Bone marrow (tissue), 2 donors: ENCODE data around the gene KPNA4.
"Not testable (repeated sequence)": the region's sequence is repeated elsewhere in the genome, so short reads cannot be mapped to it uniquely, and the experiment has no call there.

ENCODE experiments used
- DNase-seq, 2 donors: peaks; one replicate each; lab custom pipeline; 2025; lab: John Stamatoyannopoulos, UW

Gene KPNA4

DNA sequence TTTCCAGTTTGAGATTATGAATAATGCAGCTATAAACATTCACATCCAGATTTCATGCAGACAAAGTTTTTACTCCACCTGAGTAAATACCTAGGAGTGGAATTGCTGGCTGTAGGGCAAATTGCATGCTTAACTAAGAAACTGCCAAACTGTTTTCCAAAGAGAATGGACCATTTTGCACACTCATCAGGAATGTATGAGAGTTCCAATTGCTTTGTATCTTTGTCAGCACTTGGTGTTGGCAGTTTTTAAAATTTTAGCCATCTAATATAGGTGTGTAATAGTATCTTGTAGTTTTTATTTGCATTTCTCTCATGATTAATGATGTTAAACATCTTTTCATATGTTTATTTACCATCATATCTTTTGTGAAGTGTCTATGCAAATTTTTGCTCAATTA is 75.2 kb downstream of the KPNA4 start:
- DNase-seq = no peak

DNA sequence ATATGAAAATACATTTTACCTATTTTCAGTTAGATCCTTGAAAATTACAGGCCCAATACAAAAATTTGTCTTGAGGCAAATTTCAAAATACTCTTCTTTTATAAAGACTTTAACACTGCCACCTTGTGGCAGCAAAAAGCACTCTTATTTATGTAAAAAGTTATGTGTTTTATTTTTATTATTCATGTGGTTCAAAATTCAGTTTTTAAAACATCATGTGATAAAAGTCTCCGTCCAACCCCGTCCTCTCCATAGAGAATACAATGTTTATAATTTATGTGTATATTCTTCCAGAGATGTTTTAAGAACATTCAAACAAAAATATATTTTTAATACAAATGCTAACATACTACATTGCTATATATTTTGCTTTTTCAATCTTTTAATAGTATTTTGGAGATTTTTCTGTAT is 78.9 kb downstream of the KPNA4 start:
- DNase-seq = peak in 1 of 2 donors; percentile 16

DNA sequence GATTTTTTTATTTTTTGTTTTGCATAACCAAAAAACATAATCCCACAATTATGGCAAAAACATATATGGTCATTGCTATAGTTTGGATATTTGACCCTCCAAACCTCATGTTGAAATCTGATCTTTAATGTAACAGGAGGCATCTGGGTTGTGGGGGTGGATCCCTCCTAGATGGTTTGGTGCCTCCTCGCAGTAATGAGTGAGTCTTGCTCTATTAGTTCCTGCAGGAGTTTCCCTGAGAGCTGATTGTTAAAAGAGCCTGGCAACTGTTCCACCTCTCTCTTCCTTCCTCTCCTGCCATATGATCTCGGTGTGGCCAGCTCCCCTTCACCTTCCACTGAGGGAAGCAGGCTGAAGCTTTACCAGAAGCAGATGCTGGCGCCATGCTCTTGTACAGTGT is 82.6 kb downstream of the KPNA4 start:
- DNase-seq = no peak

DNA sequence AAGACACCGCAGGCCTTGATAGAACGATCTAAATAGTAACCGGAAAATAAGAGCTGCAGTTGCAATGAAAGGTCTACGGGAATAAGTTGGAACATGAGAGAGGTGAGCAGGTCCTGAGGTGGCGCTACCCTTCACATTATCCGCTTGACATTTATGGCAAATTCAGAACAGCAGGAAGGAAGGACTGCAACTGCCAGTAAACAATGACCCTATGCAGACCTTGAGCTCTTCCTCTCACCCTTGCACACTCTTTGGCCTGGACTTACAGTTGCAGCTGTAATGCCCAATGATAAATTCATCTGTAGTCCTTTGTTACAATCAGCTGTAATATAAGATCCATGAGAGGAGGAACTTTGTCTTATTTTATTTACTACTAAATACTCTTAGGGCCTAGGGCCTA is 83.5 kb downstream of the KPNA4 start:
- DNase-seq = no peak

DNA sequence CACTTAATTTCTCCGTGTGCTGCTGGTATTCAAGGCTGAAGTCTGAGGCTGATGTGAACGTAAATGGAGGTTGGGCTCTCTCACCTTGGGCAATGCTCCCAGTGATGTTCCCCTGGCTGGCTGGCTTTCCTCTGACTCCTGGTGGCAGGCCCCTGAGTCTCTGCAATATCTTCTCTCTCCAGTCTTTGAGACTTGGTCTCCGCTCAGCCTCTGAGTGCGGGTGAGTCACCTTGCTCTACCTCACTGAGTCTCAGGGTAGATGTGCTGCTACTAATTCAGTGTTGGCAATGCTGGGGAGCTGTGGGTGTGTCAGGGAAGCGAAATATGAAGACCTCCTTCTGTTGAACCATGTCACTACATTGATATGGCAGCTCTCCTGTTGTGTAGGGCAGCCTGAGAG is 84.4 kb downstream of the KPNA4 start:
- DNase-seq = no peak

DNA sequence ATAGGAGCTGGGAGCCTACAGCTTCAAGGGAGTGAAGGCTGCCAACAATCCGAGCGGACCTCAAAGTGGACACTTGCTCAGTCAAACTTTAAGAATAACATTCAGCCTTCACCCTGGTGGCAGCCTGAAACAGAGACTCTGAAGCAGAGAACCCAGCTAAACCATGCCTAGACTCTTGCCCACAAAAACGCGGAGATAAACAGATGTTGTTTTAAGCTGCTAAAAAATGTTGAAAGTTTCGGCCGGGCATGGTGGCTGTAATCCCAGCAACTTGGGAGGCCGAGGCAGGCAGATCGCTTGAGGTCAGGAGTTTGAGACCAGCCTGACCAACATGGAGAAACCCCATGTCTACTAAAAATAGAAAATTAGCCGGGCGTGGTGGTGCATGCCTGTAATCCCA is 86.0 kb downstream of the KPNA4 start:
- DNase-seq = no peak

DNA sequence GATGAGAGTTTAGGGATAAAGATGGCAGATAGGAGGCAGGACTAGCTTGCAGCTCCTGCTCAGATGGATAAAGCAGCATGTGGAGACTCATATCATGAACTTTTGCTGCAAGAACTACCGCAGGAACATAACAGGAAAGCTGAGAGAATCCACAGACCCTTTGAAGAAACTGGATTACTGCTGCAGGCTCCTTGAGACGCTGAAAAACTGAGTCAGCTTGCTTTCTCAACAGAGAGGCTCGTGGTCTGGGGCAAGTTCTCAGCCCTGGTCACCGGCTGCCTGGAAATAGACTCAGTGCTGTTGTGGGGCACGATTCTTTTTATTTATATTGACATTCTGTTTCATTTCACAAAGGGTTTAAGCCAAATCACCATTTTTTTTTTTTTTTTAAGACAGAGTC is 87.0 kb downstream of the KPNA4 start:
- no peak for DNase-seq

DNA sequence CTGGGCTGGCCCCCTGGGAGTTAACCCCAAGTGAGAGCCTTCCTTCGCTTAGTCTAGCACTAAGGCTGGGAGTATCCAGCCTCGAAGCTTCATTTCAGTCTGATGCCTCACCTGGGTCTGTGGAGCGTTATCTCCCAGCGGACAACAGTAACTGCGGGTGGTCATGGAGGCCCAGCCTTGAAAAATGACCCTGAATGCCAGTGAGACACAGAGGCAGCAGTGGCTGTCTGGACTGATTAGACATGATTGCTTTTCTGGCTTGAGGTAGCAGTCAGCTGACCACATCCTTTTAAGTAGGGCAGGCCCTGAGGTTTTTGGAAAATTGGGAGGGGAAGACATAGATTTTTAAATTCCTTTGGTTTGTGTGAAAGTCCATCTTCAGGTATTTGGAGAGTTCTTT is 87.6 kb downstream of the KPNA4 start:
- DNase-seq = no peak

DNA sequence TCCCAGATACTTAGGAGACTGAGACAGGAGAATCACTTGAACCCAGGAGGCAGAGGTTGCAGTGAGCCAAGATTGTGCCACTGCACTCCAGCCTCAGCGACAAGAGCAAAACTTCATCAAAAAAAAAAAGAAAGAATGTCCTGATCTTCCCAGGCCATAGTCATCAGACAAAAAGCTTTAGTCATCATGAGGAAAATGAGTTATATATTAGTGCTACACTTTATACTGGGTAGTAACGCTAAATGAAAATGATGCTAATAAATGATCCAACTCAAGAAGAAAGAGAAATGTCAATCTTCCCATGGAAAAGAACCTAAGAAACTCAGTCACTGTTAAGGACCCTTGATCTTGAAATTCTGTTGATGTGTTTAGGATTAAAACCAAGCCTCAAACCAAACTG is 89.5 kb downstream of the KPNA4 start:
- DNase-seq = no peak

DNA sequence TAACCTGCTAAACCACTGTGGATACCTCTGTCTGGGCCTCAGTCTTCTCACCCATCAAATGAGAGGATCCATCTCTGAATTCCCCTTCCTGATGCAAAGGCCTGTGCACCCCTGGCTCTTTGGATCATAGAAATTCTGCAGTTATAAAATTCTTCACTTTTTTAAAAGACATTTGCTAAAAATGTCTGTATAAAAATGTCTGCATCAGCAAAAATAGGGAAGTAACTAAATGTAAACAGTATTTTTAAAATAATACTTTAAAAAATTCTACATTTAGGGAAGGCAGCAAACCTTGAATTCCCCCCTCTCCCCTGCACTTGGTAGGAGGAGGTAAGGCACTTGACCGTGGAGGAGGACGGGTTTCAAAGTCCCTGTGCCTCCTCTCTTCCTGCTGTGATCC is 90.2 kb downstream of the KPNA4 start:
- no peak for DNase-seq

DNA sequence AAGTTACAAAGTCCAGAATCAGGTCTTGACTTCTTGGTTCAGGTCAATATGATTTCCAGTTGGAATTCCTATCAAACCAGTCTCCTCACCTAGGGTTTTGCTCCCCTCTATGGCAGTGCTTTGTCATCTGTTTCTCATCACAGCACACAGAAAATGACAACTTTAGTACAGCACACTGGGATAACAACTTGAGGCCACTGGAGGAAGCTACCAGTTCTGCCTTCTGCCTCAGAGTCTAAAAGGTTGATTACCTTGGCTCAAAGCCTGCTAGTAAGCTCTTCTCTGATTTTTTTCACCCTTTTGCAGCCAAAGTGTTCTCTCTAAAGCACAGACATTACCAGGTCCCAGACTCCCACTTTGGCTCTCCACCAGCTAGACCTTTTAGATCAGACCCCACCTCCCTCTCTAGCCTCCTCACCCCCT is 90.9 kb downstream of the KPNA4 start:
- no peak for DNase-seq

DNA sequence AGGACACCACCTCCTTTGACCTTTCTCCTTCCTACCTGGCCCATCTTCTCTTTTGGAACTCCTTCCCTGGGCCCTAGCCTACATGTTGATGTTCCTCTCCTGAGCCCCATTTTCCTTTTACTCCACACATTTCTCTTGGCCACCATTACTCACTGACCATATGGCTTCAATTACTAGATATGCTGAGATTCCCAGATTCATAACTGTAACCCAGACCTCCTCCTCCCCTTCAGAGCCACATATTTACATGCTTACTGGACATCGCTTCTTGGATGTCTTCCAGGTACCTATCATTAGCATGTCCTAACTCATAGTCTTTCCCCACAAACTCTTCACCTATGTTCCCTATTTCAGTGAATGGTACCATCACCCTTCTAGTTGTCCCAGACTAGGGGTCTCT is 91.4 kb downstream of the KPNA4 start:
- no peak for DNase-seq

DNA sequence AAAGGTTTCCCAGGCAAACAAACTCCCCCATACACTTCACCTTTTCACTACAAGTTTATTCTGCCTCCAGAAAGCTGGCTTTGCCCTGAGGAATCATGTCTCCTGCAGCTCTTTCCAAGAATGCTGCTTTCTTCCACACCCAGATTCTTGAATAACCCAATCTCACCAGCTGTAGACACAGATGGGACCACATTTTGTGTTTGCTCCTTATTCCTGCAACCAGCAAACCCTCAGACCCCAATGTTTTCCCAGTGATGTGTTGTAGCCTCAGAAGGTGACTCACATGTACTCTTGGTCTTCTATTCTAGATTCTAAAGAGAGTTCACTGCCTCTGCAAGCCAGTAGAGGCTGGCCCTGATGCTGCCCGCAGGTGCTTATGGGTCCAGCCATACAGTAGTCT is 92.2 kb downstream of the KPNA4 start:
- DNase-seq = no peak

DNA sequence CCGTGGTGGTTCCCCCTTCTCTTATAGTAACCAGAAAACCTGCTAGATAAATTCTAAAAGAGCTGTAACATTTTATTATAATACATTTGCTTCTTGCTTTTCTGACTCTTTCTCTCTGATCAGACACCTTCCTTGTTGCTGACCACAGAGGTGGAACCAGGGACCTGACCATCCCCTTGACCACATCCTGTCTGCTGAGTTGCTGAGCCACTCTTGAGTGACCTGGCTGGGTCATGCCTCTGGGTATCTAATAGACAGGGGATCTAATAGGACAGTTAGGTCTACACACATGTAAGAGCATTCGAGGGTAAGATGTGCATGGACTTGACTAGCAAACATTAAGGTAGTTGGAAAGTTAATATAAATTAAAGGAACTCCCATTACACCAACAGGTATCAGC is 93.0 kb downstream of the KPNA4 start:
- DNase-seq = no peak

DNA sequence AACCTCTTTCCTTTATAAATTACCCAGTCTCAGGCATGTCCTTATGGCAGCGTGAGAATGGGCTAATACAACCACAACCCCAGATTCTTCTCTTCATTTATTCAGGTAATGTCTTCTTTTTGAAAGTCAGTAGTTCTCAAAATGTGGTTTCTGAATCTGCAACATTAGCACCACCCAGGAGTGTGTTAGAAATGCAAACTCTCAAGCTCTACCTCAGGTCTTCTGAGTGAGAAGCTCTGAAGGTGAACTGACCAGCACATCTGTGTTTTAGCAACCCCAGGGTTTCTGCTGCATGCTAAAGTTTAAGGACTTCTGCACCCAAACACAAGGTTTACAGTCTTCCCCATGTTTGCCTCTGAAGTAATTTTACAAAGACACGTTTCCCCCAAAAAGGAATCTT is 93.5 kb downstream of the KPNA4 start:
- DNase-seq = no peak

DNA sequence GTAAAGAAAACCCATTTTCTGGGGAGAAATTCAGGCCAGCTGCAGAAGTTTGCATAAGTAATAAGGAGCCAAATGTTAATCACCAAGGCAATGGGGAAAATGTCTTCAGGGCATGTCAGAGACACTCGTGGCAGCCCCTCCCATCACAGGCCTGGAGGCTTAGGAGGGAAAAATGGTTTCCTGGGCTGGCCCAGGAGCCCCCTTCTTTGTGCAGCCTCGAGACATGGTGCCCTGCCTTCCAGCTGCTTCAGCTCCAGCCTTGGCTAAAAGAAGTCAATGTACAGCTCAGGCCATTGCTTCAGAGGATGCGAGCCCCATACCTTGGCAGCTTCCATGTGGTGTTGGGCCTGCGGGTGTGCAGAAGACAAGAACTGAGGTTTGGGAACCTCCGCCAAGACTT is 95.2 kb downstream of the KPNA4 start:
- no peak for DNase-seq

DNA sequence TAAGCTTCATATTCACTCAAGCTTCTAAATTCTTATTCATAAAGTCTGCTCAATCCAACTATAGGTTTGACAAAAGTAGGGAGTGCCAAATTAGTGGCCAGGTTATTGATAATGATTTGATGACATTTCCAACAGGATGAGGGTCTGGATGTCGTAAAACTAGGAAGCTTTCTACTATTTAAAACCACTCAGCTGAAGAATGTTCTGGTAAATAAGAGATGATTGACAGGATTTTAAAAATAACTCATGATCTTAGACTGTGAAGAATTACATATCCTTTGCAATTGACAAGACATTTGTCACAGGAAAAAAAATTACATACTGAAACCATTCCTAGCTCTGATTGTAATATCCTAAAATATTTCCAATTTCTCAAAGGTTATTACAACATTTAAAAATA is 100.4 kb downstream of the KPNA4 start:
- DNase-seq = no peak

DNA sequence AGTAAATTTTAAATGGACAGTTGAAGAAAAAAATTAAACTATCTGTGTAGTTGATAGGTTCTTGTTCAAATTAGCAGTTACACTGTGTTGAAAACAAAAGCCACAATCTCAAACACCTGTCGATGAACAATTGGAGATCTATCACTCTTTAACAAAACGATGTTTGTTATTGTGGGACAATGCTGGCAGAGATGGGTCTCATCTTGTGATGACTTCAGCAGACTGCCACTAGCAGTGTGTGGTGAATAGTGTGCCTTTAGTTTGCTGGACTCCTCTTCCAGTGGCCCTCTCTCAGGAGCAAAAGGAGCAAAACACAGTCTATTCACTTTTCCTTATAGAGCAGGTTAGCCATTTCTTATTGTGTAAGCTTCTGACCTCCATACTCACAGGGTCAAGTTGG is 101.0 kb downstream of the KPNA4 start:
- no peak for DNase-seq

DNA sequence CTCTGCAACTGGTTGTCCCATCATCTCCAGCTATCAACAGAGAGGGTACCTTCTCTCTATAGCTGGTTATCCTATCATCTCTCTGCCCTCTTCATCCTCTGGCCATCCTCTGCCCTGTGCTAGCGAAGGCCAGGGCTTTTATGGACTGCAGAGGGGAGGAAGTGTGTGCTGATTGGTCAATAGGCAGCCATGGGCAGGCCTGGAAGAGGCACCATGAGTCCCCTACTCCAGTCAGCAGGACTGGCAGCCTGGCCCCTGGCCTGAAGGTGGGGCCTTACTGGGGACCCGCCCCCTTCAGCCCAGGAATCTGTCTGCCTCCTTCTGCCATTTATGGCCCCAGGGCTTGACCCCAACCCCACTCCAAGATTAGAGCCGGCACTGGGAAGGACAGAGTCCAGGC is 105.3 kb downstream of the KPNA4 start:
- no peak for DNase-seq

DNA sequence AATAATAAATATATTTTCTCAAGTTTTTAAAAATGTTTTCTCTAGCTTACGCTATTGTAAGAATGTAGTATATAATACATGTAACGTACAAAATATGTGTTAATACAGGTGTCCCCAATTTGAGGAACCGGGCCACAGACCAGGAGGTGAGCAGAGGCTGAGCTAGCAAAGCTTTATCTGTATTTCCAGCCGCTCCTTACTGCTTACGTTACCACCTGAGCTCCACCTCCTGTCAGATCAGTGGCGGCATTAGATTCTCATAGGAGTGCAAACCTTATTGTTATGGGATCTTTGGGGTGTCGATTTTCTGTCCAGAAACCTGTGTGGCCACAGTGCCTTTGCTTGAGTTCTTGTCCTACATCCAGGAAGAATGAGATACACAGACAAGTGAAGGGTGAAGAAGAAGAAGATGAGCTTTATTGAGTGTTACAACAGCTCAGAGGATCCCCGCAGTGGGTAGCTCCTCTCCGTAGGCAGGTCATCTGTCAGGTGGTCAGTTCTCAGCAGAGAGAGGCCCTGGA is 105.9 kb downstream of the KPNA4 start:
- DNase-seq = no peak

DNA sequence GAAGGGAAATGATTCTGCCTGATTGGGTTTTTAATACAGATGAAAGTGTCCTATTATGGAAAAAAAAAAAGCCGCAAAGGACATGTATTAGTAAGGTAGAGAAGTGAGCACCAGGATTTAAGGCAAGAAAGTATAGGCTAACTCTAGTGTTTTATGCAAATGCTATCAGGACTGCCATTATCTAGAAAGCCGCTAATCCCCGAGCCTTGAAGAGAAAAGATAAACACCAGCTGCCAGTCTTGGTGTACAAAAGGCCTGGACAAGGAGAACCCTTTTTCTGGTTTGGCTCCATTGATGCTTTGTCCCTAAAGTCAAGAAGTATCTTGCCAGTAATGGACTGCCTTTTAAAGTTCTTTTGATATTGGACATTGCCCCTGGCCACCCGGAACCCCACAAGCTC is 107.2 kb downstream of the KPNA4 start:
- DNase-seq = no peak

DNA sequence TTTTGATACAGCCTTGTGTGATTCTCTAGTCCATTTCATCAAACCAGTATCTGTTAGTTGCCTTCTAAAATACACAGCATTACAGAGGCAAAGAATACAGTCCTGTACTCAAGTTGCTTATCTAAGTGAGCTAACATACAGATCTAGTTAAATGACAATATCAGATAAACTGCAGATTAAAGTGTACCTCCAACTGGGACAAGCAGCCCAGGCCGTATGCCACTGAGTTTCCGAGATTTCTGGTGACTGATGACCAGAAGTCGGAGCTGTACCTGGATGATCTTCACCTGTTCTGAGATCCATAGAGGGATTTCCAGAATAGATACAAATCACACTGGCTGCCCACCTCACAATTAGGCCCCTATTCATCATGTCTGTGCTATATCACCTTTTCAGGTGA is 109.5 kb downstream of the KPNA4 start:
- DNase-seq = no peak

DNA sequence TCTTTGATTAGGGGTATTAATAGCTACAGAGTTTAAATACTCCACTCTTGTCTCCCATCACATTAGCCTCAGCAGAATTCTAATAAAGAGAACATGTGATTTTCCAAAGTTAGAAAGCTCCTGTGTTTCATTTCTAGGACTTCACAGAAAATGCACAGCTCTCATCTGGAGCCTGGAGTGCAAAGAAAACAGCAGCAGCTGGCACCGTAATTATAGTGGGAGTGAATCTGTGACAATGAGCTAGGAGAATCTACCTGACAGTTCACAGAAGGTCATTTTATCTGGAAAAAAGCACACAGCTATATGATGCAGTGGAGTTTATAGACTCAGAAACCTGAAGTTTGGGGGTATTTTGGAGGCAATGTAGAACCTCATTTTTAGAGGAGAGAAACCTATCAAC is 110.4 kb downstream of the KPNA4 start:
- DNase-seq = no peak

DNA sequence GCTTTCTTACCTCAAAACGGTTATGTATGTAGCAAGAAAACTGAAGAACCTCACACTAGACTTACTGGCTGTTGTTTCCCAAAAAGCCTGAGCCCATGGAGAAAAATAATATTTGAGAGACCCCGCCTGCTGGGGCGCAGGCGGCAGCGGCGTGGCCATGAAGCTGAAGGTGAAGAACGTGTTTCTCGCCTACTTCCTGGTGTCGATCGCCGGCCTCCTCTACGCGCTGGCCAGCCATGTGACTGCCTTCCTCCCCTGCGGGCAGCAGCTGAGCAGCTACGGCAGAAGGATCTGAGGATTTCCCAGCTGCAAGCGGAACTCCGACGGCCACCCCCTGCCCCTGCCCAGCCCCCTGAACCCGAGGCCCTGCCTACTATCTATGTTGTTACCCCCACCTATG is 113.1 kb downstream of the KPNA4 start:
- DNase-seq = not testable (repeated sequence)

DNA sequence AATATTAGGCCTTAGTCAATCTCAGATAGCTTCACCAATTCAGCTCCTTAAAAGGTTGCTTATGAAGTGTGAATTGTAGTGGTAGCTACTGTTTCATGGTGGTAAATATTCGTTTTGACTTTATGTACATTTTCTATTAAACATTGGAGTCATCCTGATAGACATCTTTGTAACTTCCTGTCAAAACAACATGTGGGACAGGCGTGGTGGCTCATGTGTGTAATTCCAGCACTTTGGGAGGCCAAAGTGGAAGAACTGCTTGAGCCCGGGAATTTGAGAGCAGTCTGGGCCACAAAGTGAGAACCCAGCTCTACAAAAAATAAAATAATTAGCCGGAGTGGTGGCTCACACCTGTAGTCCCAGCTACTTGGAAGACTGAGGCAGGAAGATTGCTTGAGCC is 113.8 kb downstream of the KPNA4 start:
- no peak for DNase-seq
